K562 treated with DMSO at 1 percent for 24 hours (cell line): ENCODE data around the gene ROCK1. TPM values are rescaled to one million over a fixed set of nuclear protein-coding genes. Genes with fewer than 3 reads are reported as not detected.

ENCODE experiments used
- total RNA-seq: library from RNA; unstranded; fragments of 300-600 nt; gene quantifications from 2 replicates; pipeline ENCODE4 v1.2.3, GENCODE V29; 2022; ENCODE audit warnings: low read depth; ENCODE audit not compliant: insufficient read depth

ROCK1 gene
- 9.9 and 10.9 TPM in 2 replicates for total RNA-seq

DNA sequence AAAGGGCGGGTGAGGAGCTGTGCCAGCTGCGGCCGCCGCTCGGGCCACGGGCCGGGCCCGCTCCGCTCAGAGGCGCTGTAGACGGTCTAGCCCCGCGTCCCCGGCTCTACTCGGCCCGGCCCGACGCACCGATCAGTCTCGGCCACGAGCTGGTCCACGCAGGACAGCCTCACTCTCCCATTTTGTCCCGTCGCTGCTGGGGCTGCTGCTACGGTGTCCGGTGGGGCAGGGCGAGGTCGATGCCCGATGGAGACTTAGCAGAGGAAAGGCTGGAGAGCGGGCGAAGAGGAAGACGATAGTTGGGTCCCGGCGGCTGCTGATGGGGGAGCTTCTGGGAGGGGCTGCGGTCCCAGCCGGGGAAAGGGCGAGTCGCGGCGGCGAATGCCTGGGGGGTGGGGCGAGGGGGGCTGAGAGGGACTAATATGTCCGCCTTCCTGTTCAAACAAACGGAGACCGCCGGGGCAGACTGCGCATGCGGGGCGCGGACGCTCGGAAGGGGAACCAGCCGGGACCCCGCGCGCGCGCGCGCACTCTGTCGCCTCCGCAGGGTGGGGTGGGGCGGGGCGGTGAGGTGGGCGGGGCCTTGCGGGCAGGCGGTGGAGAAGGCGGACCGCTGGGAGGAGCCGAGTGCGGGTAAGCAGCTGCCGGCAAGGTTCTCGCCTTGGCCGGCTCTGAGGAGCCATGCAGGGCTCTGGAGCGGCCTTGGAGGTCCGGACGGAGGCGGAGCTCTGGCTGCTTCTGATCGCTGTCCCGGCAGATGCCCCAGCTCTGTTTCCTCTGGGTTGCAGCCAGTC is at the start of gene ROCK1:
Gene ROCK1 (minus strand): TSS at position 468 of the 794 bp plus-strand sequence. CDS start 903 bp downstream, outside the sequence.

Other genes with a start within 250 kb of the ROCK1 start
- not detected in 2 replicates for gene GREB1L, start 130.4 kb upstream of the ROCK1 start, total RNA-seq